ENCODE measurements around the gene LRRC27.
"Not testable (repeated sequence)": the region's sequence is repeated elsewhere in the genome, so short reads cannot be mapped to it uniquely, and the experiment has no call there.

The LRRC27 gene

DNA sequence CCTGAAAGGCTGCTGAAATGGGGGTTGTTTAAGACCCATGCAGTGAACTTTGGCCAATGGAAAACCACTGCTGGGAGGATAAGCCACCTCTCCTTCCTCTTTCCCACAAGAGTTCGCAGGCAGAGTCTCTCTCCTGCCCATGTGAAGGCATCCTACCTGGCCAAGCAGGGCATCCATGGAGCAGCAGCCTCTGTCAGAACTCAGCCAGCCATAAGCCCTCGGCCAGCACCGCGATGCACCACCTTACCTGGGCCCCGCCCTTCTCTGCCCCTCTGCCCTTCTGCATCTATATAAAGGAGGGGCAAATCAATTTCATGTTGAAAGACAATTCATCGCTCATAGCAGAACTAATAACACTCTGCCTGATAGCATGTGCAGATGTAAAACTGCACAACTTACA, 18.1 kb upstream of the LRRC27 start:
- DNase-seq (ENCODE audit: extremely low read depth in 1 of 2, low read depth in 1 of 2), result no peak

DNA sequence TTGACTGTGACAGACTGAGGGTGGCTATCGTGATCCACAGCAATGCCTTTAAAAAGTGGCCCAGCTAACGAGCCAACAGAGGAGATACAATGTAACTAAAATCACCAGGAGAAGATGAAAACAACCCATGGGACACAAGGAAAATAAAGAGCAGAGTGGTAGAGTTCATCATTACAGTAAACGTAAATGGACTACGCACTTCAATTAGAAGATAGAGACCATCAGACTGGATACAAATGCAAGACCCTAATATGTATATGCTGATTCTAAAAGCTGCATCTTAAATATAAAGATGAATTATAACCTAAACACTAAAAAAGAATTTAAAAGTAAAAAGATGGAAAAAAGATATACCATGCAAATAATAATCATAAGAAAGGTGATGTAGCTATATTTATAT, 17.7 kb upstream of the LRRC27 start:
- DNase-seq (ENCODE audit: extremely low read depth in 1 of 2, low read depth in 1 of 2), result no peak

DNA sequence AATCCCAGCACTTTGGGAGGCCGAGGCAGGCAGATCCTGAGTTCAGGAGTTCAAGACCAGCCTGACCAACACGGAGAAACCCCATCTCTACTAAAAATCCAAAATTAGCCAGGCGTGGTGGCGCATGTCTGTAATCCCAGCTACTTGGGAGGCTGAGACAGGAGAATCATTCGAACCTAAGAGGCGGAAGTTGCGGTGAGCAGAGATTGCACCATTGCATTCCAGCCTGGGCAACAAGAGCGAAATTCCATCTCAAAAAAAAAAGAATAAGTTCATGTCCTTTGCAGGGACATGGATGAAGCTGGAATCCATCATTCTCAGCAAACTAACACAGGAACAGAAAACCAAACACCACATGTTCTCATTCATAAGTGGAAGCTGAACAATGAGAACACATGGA, 17.1 kb upstream of the LRRC27 start:
- not testable (repeated sequence) for DNase-seq (ENCODE audit: extremely low read depth in 1 of 2, low read depth in 1 of 2)

DNA sequence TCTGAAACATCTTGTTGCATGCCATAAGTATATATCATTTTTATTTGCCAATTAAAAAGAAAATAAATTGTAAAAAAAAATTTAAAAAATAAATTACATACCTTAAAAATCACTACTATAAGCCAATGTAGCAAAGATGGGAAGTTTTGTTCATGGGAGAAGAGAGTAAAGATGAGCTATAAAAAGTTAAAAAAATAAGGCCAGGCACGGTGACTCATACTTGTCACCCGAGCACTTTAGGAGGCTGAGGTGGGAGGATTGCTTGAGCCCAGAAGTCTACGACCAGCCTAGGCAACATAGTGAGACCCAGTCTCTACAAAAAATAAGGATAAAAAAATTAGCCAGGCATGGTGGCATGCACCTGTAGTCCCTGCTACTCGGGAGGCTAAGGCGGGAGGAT, 15.9 kb upstream of the LRRC27 start:
- no peak for DNase-seq (ENCODE audit: extremely low read depth in 1 of 2, low read depth in 1 of 2)

DNA sequence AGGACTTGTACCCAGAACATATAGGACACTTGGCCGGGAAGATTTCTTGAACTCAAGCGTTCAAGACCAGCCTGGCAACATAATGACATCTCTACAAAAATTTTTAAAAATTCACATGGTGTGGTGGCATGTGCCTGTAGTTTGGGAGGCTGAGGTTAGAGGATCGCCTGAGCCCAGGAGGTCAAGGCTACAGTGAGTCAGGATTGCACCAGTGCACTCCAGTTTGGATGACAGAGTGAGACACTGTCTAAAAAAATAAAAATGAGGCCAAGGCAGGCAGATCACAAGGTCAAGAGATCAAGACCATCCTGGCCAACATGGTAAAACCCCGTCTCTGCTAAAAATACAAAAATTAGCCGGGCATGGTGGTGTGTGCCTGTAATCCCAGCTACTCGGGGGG, 14.5 kb upstream of the LRRC27 start:
- DNase-seq (ENCODE audit: extremely low read depth in 1 of 2, low read depth in 1 of 2), result not testable (repeated sequence)

DNA sequence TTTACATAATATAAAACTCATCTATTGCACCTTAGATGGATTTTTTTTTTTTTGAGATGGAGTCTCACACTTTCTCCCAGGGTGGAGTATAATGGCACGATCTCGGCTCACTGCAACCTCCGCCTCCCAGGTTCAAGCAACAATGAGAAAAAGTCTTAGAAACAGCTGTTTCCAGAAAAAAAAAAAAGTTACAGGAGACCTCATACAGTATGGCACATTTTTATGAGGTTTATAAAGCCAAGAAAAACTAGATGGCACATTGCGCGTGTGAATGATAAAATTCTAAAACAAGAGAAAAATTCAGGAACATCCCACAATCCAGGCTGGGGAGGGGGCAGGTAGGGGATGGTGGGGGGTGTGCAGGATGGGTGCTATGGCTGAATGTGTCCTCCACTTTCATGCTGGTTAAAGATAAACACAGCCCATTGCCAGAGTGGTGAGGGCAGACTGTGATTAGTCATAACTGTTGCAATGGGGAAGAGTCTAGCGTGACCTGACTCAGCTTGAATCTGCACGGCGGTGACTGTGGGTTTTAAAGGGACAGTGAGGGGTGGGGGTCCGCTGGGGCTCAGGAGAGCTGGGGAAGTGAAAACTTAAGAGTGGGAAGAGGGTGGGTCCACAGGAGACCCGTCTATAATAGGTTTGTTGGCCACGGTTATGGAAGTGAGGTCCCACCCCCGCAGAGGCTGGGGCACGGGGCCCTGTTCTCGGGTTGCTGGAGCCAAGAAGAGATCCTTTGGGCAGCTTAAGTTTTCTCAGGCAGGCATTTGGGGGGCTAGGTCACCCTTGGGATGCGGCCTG, 11.9 kb upstream of the LRRC27 start:
- DNase-seq (ENCODE audit: extremely low read depth in 1 of 2, low read depth in 1 of 2), result no peak

DNA sequence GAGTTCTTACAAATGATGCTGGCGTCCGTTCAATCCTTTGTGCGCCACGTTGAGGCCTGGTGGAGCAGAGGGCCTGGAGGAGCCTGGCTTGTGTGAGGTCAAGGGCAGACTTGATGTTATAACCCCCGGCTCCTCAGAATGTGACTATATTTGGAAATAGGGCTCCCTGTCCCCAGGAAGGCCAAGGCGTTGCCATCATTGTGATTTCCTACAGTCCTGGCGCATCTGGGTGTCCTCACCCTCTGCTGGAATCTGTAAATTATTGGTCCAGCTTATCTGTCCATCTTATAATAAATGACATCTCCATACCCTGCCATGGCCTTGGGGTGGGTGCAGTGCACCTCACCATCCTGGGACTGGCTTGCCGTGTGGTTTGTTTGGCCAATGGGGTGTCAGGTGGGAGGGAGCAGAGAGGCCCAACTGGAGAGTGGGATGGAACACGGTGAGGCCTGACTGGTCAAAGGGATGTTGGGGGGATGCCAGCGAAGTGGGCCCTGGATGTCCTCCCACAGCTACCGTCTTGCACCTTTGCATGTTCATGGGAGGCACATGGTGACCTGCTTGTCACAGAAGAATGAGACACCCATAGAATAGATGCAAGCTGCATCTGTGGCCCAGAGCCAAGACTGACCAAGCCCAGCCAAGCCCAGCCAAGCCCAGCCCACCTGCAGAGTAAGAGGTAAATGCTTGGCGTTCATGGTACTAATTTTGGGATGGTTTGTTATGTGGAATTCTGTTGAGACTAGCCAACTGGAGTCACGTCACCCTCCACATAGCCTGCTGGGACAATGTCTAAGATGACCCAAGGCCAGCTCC, 11.1 kb upstream of the LRRC27 start:
- DNase-seq (ENCODE audit: extremely low read depth in 1 of 2, low read depth in 1 of 2), result no peak

DNA sequence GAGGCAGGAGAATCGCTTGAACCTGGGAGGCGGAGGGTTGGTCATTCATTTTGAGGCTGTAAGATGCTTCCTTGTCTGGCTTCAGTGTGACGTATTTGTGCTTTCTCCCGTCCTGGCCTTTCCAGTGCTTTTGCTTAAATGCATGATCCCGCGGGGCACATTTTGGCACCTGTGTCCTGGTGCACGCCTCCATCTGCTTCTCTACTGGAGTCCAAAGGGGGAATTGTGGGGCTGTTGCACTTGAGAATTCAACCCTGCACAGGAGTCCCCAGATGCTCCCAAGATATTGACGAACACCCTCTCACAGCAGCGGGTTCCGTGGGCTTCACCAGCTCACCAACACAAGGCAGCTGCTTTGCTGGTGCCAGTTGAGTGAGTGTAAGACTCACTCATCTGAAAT, 10.3 kb upstream of the LRRC27 start:
- no peak for DNase-seq (ENCODE audit: extremely low read depth in 1 of 2, low read depth in 1 of 2)

DNA sequence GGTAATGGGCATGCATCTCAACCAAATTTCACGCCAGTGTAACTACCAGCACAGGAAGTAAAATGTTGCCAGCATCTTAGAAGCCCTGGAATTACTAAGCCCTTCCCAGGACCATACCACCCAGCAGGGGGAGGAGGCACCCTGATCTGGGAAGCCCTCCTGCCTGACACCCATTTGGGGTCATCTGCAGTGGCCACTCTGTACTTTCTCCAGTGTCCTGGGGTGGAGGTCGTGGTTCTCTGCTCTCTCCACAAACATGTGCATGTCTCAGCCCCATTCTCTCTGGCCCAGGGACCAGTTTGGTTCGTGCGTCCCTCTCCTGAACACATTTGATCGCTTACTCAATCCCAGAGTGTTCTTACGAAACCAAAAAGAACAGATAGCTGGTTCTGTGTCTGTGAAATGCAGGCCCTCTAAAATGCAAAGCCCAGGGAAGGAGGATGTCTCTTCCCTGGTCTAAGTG, 9.4 kb upstream of the LRRC27 start:
- no peak for DNase-seq (ENCODE audit: extremely low read depth in 1 of 2, low read depth in 1 of 2)

DNA sequence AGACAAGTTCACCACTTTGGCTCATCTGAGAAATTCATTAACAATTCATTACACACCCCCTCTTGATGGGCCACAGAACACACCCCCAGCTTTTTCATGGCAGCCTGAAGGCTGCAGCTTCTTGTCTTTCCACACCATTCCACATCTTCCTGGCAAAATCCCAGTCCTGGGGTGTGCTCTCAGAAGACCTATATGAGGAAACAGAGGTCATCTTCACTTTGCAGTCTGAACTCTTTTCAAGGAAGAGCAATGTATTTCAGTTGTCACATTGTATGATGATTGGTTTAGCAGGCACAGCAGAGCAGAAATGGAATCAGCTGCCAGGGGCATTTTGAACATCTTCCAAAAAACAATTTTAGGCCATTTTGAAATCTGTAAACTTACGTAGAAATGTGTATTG, 7.8 kb upstream of the LRRC27 start:
- no peak for DNase-seq (ENCODE audit: extremely low read depth in 1 of 2, low read depth in 1 of 2)

DNA sequence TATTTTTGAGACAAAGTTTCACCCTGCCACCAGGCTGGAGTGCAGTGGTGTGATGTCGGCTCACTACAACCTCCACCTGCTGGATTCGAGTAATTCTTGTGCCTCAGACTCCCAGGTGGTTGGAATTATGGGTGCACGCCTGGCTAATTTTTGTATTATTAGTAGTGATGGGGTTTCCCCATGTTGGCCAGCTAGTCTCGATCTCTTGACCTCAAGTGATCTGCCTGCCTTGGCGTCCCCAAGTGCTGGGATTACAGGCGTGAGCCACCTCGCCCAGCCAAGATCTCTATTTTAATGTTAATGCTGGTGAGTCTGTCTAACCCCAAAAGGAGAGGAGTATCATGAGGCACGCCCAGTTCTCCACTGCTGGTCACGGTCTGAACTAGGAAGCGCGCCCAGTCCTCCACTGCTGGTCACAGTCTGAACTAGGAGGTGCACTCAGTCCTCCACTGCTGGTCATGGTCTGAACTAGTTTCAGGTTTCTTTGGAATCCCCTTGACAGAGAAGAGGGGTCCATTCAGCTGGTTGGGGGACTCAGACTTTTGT, 5.6 kb upstream of the LRRC27 start:
- DNase-seq (ENCODE audit: extremely low read depth in 1 of 2, low read depth in 1 of 2), result no peak

DNA sequence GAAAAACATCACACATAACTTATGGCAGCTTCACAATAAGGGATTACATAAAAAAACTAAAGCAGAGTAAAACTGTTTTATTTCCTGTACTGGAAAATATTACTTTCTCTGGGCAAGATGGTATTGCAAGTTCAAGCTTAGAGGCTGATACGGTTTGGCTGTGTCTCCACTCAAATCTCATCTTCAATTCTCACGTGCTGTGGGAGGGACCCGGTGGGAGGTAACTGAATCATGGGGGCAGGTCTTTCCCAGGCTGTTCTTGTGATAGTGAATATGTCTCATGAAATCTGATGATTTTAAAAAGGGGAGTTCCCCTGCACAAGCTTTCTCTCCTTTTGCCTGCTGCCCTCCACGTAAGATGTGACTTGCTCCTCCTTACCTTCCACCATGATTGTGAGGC, 5.1 kb upstream of the LRRC27 start:
- no peak for DNase-seq (ENCODE audit: extremely low read depth in 1 of 2, low read depth in 1 of 2)

DNA sequence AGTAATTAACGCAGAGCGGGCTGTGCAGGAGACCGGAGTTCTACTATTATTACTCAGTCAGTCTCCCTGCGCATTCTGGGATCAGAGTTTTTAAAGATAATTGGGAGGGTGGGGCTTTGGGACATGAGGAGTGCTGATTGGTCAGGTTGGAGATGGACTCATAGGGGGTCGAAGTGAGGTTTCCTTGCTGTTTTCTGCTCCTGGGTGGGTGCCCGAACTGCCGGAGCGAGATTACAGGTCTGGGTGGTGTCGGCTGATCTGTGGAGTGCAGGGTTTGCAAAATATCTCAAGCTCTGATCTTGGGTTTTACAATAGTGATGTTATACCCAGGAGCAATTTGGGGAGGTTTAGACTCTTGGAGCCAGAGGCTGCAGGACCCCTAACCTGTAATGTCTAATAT, 3.9 kb upstream of the LRRC27 start:
- no peak for DNase-seq (ENCODE audit: extremely low read depth in 1 of 2, low read depth in 1 of 2)

DNA sequence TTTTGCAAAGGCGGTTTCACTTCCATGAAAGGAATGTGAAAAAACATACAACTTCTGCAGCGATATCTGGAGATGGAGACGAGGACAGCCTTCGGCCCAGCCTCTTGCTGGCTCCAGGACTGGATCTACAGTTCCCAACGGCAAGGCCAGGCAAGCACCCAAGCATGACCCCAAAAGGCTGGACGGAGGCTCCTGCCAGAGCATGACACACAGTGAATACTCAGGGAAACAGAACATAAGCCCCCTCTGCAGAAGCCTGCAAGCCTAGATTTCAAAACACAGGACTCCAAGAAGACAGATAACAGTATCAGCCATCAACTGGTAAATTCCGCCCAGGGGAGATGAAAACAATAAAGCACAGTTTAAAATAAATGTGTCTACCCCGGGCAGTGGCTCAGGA, 3.3 kb upstream of the LRRC27 start:
- no peak for DNase-seq (ENCODE audit: extremely low read depth in 1 of 2, low read depth in 1 of 2)

DNA sequence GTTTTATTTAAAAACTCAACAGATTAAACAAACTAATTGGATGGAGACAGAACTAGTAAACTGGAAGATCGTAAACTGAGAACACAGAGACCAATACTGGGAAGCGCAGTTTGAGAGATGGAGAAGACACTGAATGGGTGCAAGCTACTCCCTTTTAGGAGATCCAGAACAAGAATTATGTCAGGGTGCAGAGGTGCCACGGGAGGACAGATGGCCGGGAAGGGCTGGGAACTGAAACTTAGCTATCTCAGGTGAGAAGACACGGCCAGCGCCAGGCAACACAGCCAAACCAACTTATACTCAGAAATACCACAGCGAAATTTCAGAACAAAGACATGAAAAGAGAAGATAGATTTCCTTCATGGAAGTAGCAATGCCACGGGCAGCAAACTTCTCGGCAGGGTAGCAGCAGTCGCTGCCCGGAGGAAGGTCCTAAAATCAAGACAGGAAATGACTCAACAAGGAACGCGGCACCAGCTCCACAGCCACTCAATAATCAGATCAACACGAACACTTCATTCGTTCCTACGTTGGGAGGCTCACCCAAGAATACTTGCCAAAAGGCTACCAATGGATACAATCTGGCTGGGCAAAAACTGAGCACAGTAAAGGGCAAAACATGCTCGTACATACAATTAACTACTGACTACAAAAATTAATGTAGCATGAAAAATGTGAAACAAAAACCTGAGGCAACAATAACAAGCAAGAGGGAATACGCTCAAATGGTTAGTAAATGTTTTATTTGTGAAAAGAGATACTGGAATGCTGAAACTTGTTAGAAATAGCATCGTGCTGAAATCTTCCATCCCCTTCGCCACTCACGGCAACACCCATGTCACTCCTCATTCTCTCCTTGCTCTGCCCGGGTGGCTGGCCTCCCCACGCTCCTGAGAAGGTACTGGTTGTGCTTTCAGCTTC, 2.2 kb upstream of the LRRC27 start:
- no peak for DNase-seq (ENCODE audit: extremely low read depth in 1 of 2, low read depth in 1 of 2)

DNA sequence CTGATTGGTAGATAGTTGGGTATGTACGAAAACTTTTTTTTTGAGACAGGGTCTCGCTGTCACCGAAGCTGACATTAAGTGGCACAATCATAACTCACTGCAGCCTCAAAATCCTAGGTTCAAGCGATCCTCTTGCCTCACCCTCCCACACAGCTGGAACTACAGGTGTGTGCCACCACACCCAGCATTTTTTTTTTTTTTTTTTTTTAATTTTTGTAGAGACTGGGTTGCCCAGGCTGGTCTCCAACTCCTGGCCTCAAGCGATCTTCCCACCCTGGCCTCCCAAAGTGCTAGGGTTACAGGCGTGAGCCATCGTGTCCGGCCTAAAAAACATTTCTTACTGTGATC, 1.5 kb upstream of the LRRC27 start:
- DNase-seq (ENCODE audit: extremely low read depth in 1 of 2, low read depth in 1 of 2), result no peak

DNA sequence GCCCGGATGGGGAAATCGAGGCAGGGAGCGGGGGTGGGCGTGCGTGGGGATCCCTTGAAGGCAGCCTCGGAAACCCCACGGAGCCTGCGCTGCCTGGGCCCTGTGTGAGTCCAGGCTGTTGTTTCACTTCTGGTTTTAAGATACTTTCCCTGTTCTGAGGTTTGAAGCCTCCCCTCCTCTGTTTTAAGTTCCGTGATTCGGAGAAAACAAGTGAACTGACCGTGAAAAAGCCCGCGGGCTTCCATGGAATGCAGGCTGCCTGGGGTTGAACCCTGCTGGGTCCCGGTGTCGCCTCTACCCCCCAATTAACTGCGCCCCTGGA, 401 bp downstream of the LRRC27 start:
- no peak for DNase-seq (ENCODE audit: extremely low read depth in 1 of 2, low read depth in 1 of 2)

DNA sequence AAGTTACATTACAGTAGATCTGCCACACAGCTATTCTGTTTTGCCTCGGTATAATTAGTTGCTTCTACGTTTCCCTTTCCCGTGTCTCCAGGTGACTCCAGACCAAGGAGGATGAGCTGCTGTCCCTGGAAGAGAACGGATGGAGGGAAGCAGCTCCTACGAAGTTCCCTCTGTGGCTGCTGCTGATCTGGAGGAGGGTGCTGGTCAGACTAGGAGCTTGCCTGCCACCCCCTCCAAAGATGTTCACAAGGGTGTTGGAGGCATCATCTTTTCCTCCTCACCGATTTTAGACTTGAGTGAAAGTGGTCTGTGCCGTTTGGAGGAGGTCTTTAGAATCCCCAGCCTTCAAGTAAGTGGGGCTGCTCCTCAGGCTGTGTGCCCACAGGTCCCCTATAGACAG, 1.4 kb downstream of the LRRC27 start:
- DNase-seq (ENCODE audit: extremely low read depth in 1 of 2, low read depth in 1 of 2), result no peak

DNA sequence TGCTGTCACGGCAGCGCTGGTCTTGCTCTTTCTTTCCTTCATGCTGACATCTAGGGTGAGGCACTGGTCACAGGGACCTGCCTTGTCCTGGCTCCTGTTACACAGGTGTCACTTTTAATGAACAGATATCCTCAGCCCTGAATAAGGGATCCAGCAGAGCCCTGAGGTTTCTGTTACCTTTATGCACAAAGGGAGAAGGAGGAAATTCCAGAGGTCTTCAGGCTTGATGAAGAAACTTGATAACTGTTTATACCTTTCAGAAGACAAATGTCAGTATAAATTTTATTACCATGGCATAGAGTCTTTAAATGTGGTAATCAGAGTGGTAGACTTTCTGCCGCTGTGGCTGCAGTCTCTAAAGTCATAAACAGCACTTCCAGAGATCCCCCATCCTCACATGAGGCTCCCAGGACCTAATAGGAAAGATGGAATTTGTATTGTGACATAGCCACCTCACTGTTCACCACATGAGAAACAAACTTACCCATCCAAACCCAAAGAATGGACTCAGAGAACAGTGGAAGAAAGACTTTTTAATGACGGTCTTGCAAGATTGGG, 2.7 kb downstream of the LRRC27 start:
- no peak for DNase-seq (ENCODE audit: extremely low read depth in 1 of 2, low read depth in 1 of 2)

DNA sequence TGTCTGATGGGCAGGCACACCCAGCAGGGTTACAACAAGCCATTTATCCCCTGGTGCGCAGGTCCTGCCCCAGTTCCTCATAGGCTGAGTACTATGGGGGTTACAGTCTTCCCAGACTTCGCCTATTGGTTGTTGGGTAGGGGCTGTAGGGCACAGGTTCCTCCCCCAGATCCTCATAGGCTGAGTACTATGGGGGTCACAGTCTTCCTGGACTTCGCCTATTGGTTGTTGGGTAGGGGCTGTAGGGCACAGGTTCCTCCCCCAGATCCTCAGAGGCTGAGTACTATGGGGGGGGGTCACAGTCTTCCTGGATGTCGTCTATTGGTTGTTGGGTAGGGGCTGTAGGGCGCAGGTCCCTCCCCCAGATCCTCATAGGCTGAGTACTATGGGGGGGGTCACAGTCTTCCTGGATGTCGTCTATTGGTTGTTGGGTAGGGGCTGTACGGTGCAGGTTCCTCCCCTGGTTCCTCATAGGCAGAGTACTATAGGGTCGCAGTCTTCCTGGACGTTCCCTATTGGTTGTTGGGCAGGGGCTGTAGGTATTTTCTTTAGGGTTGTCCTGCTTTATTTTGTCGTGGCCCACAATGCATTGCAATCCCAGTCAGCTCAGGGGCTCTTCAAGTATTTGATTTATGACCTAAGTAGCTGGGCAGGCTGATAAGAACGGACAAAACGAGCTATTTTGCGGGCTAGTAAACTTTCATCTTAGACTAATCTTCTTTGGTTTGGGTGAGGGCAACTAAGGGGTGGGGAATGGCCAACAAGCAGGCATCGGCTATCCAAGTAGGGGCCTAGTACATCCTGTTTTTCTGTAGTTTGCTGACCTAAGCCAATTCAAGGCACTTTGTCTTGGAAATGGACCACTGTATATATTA, 3.4 kb downstream of the LRRC27 start:
- DNase-seq (ENCODE audit: extremely low read depth in 1 of 2, low read depth in 1 of 2), result no peak
